Endothelial cell of umbilical vein (primary cell): ENCODE measurements around the gene BCOR. TPM values are rescaled to one million over a fixed set of nuclear protein-coding genes. Genes with fewer than 3 reads are reported as not detected.

ENCODE experiments used
- BruUV-seq: library from RNA; stranded (reverse); fragments of 400-500 nt; replicated peaks from 2 replicates; lab custom pipeline; 2021; lab: Mats Ljungman, UMichigan
- CTCF ChIA-PET: fragments of 300-600, 350-600 bp; sonication (Branson Sonifier 250); formaldehyde crosslinking; loops from one replicate; lab custom pipeline; 2021; ENCODE audit warnings: antibody characterized with exemption, inconsistent platforms; lab: Charles Lee
- POLR2A ChIA-PET: fragments of 300-600, 350-600 bp; sonication (Branson Sonifier 250); formaldehyde crosslinking; loops from one replicate; lab custom pipeline; 2021; ENCODE audit warnings: antibody characterized with exemption, inconsistent platforms; lab: Charles Lee
- DNase-seq: peaks from one replicate; pipeline ENCODE4 v3.0.0-alpha.2; 2011; ENCODE audit warnings: low read depth, low spot score
- FAIRE-seq: peaks from 2 replicates; lab custom pipeline; 2011; peaks lifted over from hg19 to GRCh38; lab: Jason Lieb, UNC
- H2AFZ ChIP-seq: 2 replicates; pipeline ENCODE4 v1.6.0; 2012; ENCODE audit warnings: low read depth, low read length, control low read depth, inconsistent platforms
- H3K27ac ChIP-seq: 2 replicates; pipeline ENCODE4 v1.5.1; 2011; ENCODE audit warnings: low read depth, mild to moderate bottlenecking, control low read depth, low read length, moderate library complexity; ENCODE audit not compliant: insufficient read depth
- H3K27me3 ChIP-seq, 2 experiments: 2 replicates each; pipeline versions ENCODE4 v1.6.0 to v1.6.1; 2011; ENCODE audit warnings: low read length in 2 of 2, mixed read lengths in 1 of 2; ENCODE audit not compliant: control insufficient read depth in 2 of 2, insufficient read depth in 2 of 2
- H3K36me3 ChIP-seq, 2 experiments: 2 replicates in 1 of 2; 3 replicates in 1 of 2; pipeline ENCODE4 v1.5.1; 2011; ENCODE audit warnings: low read length in 2 of 2, mild to moderate bottlenecking in 1 of 2, moderate library complexity in 1 of 2; ENCODE audit not compliant: control insufficient read depth in 2 of 2, insufficient read depth in 2 of 2; ENCODE audit errors: extremely low read depth in 1 of 2
- H3K4me1 ChIP-seq: 3 replicates; pipeline ENCODE4 v1.5.1; 2011; ENCODE audit warnings: mild to moderate bottlenecking, low read length; ENCODE audit not compliant: control insufficient read depth, insufficient read depth; ENCODE audit errors: extremely low read depth
- H3K4me2 ChIP-seq: 2 replicates; pipeline ENCODE4 v1.6.1; 2011; ENCODE audit warnings: low read length, control low read depth, mixed read lengths; ENCODE audit not compliant: insufficient read depth
- H3K4me3 ChIP-seq, 3 experiments: fragments of 200-600 bp in 1 of 3; sonication (generic), shearing (Covaris generic) in 1 of 3; replicated peaks in 1 of 3; 2 replicates each; pipeline ENCODE4 v1.5.1; 2011 to 2016; ENCODE audit warnings: control low read depth in 3 of 3, low read length in 3 of 3, mild to moderate bottlenecking in 2 of 3, inconsistent platforms in 1 of 3, low read depth in 1 of 3, moderate library complexity in 1 of 3; ENCODE audit not compliant: insufficient read depth in 1 of 3
- H3K79me2 ChIP-seq: 2 replicates; pipeline ENCODE4 v1.6.0; 2012; ENCODE audit warnings: low read length, inconsistent platforms; ENCODE audit not compliant: control insufficient read depth, insufficient read depth
- H3K9ac ChIP-seq: replicated peaks from 2 replicates; pipeline ENCODE3; 2011; ENCODE audit warnings: low read length, control low read depth; ENCODE audit not compliant: insufficient read depth; ENCODE audit errors: extremely low read depth
- H3K9me1 ChIP-seq: replicated peaks from 3 replicates; pipeline ENCODE4 v1.6.0; 2011; ENCODE audit warnings: mild to moderate bottlenecking, low read length; ENCODE audit not compliant: control insufficient read depth, insufficient read depth; ENCODE audit errors: extremely low read depth
- H3K9me3 ChIP-seq: replicated peaks from 2 replicates; pipeline ENCODE4 v1.5.1; 2012; ENCODE audit warnings: low read length, inconsistent platforms; ENCODE audit not compliant: control insufficient read depth, insufficient read depth
- H4K20me1 ChIP-seq: replicated peaks from 2 replicates; pipeline ENCODE3; 2011; ENCODE audit warnings: mild to moderate bottlenecking, low read length; ENCODE audit not compliant: control insufficient read depth, insufficient read depth; ENCODE audit errors: extremely low read depth
- CTCF ChIP-seq, 2 donors: IDR thresholded peaks; 1 replicate in 1 of 2; 2 replicates in 1 of 2; pipeline ENCODE4 v1.5.1; 2011; ENCODE audit warnings: low read length in 2 of 2, mild to moderate bottlenecking in 2 of 2, moderate library complexity in 2 of 2, control low read depth in 1 of 2, inconsistent platforms in 1 of 2, low read depth in 1 of 2; ENCODE audit not compliant: insufficient read depth in 1 of 2; ENCODE audit errors: extremely low read depth in 1 of 2
- EZH2 ChIP-seq: IDR thresholded peaks from 2 replicates; pipeline ENCODE4 v1.6.1; 2012; ENCODE audit warnings: borderline replicate concordance, low read depth, mild to moderate bottlenecking, moderate library complexity, low read length, inconsistent platforms; ENCODE audit not compliant: severe bottlenecking
- FOS ChIP-seq: IDR thresholded peaks from 2 replicates; pipeline ENCODE4 v1.6.1; 2011; ENCODE audit warnings: mild to moderate bottlenecking, low read length, moderate library complexity, borderline replicate concordance; ENCODE audit not compliant: insufficient read depth
- GATA2 ChIP-seq: IDR thresholded peaks from 2 replicates; pipeline ENCODE4 v1.7.0; 2011; ENCODE audit warnings: low read depth, mild to moderate bottlenecking, moderate library complexity, mixed read lengths, low read length; ENCODE audit not compliant: insufficient read length, insufficient read depth
- JUN ChIP-seq: IDR thresholded peaks from 2 replicates; pipeline ENCODE4 v1.6.1; 2011; ENCODE audit warnings: borderline replicate concordance, low read depth; ENCODE audit not compliant: insufficient read length, insufficient read depth
- MAX ChIP-seq: IDR thresholded peaks from 2 replicates; pipeline ENCODE4 v1.6.1; 2011; ENCODE audit not compliant: insufficient read depth, insufficient read length
- MYC ChIP-seq: IDR thresholded peaks from one replicate; pipeline ENCODE4 v1.6.1; 2011; ENCODE audit warnings: mild to moderate bottlenecking, low read depth, low read length
- POLR2A ChIP-seq: IDR thresholded peaks from 2 replicates; pipeline ENCODE4 v1.6.1; 2012; ENCODE audit warnings: low read depth, mild to moderate bottlenecking, control low read depth, low read length
- POLR2AphosphoS5 ChIP-seq: IDR thresholded peaks from 2 replicates; pipeline ENCODE4 v1.6.1; 2012; ENCODE audit warnings: low read depth, mild to moderate bottlenecking, control low read depth, low read length, moderate library complexity; ENCODE audit not compliant: insufficient read depth
- dilution Hi-C: fragments of 300-500 bp; cut with MboI; formaldehyde crosslinking; loops from one replicate; pipeline ENCODE4 v1.15.0; 2019; ENCODE audit warnings: low sequenced_read_pairs; ENCODE audit not compliant: extremely low pct_ligation_motif_present
- intact Hi-C: fragments of 100-400 bp; cut with micrococcal nuclease; formaldehyde crosslinking; loops from one replicate; pipeline ENCODE4 v1.10.0; 2022
- polyA plus RNA-seq, 4 experiments: library from polyadenylated mRNA; depleted of rRNA in 3 of 4; stranded (reverse) in 3 of 4; unstranded in 1 of 4; fragments of >200 nt; gene quantifications; 2 replicates each; pipeline versions ENCODE4 v1.2.1 to v1.2.3, GENCODE V29; 2011 to 2012; ENCODE audit warnings: missing spikeins in 1 of 4
- total RNA-seq: library from RNA; stranded (reverse); gene quantifications from 2 replicates; pipeline ENCODE4 v1.2.3, GENCODE V29; 2021

BCOR gene
- total and polyA plus RNA-seq, 2 donors (not counting 3 experiments of a cell fraction or from before 2014, with no cell fraction given): 10.1 to 24.2 TPM

- TF ChIP-seq POLR2A: no peak
- no peak for TF ChIP-seq JUN
- TF ChIP-seq MAX: no peak
- Histone ChIP-seq H3K36me3 (no peaks in the 10 kb centered on the region), H3K4me3 (no peak overlapping the region), H3K27ac (no peak overlapping the region), H3K9me3 (no peaks in the 10 kb centered on the region), H2AFZ (no peak overlapping the region), H3K79me2 (no peaks in the 10 kb centered on the region), H3K27me3 (no peaks in the 10 kb centered on the region), H4K20me1 (no peaks in the 10 kb centered on the region), H3K4me1 (peaks cover 6% of the 10 kb centered on the region), H3K4me2 (no peak overlapping the region), H3K9ac (no peak overlapping the region), H3K9me1 (no peaks in the 10 kb centered on the region)
- FAIRE-seq (no peak), DNase-seq (no peak)
- intact Hi-C loops: no loop called here
- BruUV-seq: no TSS peak
- POLR2A ChIA-PET: no interaction called here
- CTCF ChIA-PET: interaction anchor here (1.4 kb wide), 1 partner anchor 276 kb away, joined by 3 read pairs; no protein-coding TSS in a partner anchor
- dilution Hi-C loops: no loop called here
Observed at GRCh38 chrX:40006106-40007017, 91.4 kb downstream of the BCOR start.

- no peak for DNase-seq
- H3K36me3 ChIP-seq: no peaks in the 10 kb centered on the region
- intact Hi-C loops: no loop called here
- no peak overlapping the region for H3K4me3 ChIP-seq
- no peak for FAIRE-seq
- no peak overlapping the region for H3K9ac ChIP-seq
- no peak overlapping the region for H3K27ac ChIP-seq
- H3K9me1 ChIP-seq: no peaks in the 10 kb centered on the region
- H3K9me3 ChIP-seq: no peaks in the 10 kb centered on the region
- H3K79me2 ChIP-seq: no peaks in the 10 kb centered on the region
- H4K20me1 ChIP-seq: no peaks in the 10 kb centered on the region
- dilution Hi-C loops: no loop called here
- no TSS peak for BruUV-seq
- H3K27me3 ChIP-seq: no peaks in the 10 kb centered on the region
- no peak overlapping the region for H3K4me2 ChIP-seq
- no peak for TF ChIP-seq POLR2AphosphoS5
- TF ChIP-seq CTCF (IDR thresholded peaks at IDR 0.05; ENCODE audit: extremely low read depth in 1 of 2, insufficient read depth in 1 of 2, low read depth in 1 of 2, low read length in 2 of 2): no peak
- no peak for TF ChIP-seq JUN
- TF ChIP-seq FOS: no peak
- TF ChIP-seq EZH2: no peak
- TF ChIP-seq GATA2: no peak
- TF ChIP-seq MAX: no peak
- no peak for TF ChIP-seq MYC
- no peak for TF ChIP-seq POLR2A
- H3K4me1 ChIP-seq: no peaks in the 10 kb centered on the region
- ChIA-PET POLR2A (no interaction called here), CTCF (interaction anchor here (1.4 kb wide), 1 partner anchor 275 kb away, joined by 3 read pairs; no protein-coding TSS in a partner anchor)
- H2AFZ ChIP-seq: peak overlapping the region; percentile 37
Observed at GRCh38 chrX:40005292-40006011, 92.3 kb downstream of the BCOR start.
